ENCODE results near the gene HOXD8.
A peak's percentile ranks its signal among the peaks of the same experiment; 100 is the strongest.

Gene HOXD8

GRCh38 chr2:176128982-176129796 lies at the start of gene HOXD8:
Gene HOXD8 (plus strand): TSS chr2:176129705. CDS start chr2:176130367, 662 bp downstream.
- DNase-seq (ENCODE audit: insufficient read length, low spot score), result no peak

GRCh38 chr2:176079831-176080539 lies 49.5 kb upstream of the HOXD8 start:
- DNase-seq (ENCODE audit: insufficient read length, low spot score) (peak; percentile 72), FAIRE-seq (no peak)

More at GRCh38 chr2:176128982-176129796, at the start of gene HOXD8:
- FAIRE-seq, result peak; percentile 60

GRCh38 chr2:176080540-176081375 lies 48.7 kb upstream of the HOXD8 start:
- FAIRE-seq, result no peak
- DNase-seq (ENCODE audit: insufficient read length, low spot score), result no peak

GRCh38 chr2:176081376-176081836 lies 48.1 kb upstream of the HOXD8 start:
- FAIRE-seq (no peak), DNase-seq (ENCODE audit: insufficient read length, low spot score) (no peak)

- no peak for FAIRE-seq
- DNase-seq (ENCODE audit: insufficient read length, low spot score), result no peak
Measured at GRCh38 chr2:176081837-176082524, 47.5 kb upstream of the HOXD8 start.

- FAIRE-seq (no peak), DNase-seq (ENCODE audit: insufficient read length, low spot score) (no peak)
Measured at GRCh38 chr2:176082525-176082823, 47.0 kb upstream of the HOXD8 start.

GRCh38 chr2:176082824-176083751 lies 46.4 kb upstream of the HOXD8 start:
- FAIRE-seq (no peak), DNase-seq (ENCODE audit: insufficient read length, low spot score) (no peak)

- FAIRE-seq (no peak), DNase-seq (ENCODE audit: insufficient read length, low spot score) (no peak)
Measured at GRCh38 chr2:176083796-176084261, 45.7 kb upstream of the HOXD8 start, which contains the start of gene EVX2. Gene EVX2 (minus strand): TSS chr2:176083962. CDS start chr2:176083776, 186 bp downstream.

- DNase-seq (ENCODE audit: insufficient read length, low spot score), result no peak
- FAIRE-seq, result no peak
Measured at GRCh38 chr2:176084611-176085119, 44.8 kb upstream of the HOXD8 start.

- DNase-seq (ENCODE audit: insufficient read length, low spot score) (no peak), FAIRE-seq (no peak)
Measured at GRCh38 chr2:176085120-176085788, 44.3 kb upstream of the HOXD8 start.

- FAIRE-seq (no peak), DNase-seq (ENCODE audit: insufficient read length, low spot score) (peak; percentile 51)
Measured at GRCh38 chr2:176085861-176086771, 43.4 kb upstream of the HOXD8 start.

- FAIRE-seq, result no peak
Measured at GRCh38 chr2:176087330-176088047, 42.0 kb upstream of the HOXD8 start.

GRCh38 chr2:176088048-176088936 lies 41.2 kb upstream of the HOXD8 start:
- DNase-seq (ENCODE audit: insufficient read length, low spot score), result peak; percentile 52
- peak; percentile 68 for FAIRE-seq

More at GRCh38 chr2:176087330-176088047, 42.0 kb upstream of the HOXD8 start:
- DNase-seq (ENCODE audit: insufficient read length, low spot score), result no peak

- DNase-seq (ENCODE audit: insufficient read length, low spot score) (no peak), FAIRE-seq (no peak)
Measured at GRCh38 chr2:176088937-176089842, 40.3 kb upstream of the HOXD8 start.

Measured in HTR-8/SVneo (cell line).